SK-N-SH treated with all-trans-retinoic acid at 6 μM for 48 hours (cell line): ENCODE data around the gene SP140L.
A peak's percentile ranks its signal among the peaks of the same experiment; 100 is the strongest.

Source experiments
- ATAC-seq: fragments of 200-7000 bp; cut with Tn5 transposase; 3 replicates; pipeline ENCODE4 v1.9.1; 2020; ENCODE audit warnings: mild to moderate bottlenecking, moderate library complexity
- ARNTL ChIP-seq: fragments of 450-650 bp; formaldehyde crosslinking; IDR thresholded peaks from 2 replicates; pipeline ENCODE4 v1.5.0; 2020; ENCODE audit warnings: low read depth, mild to moderate bottlenecking, moderate library complexity, borderline replicate concordance
- BACH2 ChIP-seq: fragments of 250-450 bp; sonication (Bioruptor Pico); IDR thresholded peaks from 2 replicates; pipeline ENCODE4 v1.9.0; 2021; ENCODE audit warnings: mild to moderate bottlenecking, borderline replicate concordance
- CSRNP3 ChIP-seq: fragments of 250-450 bp; sonication (Bioruptor Pico); IDR thresholded peaks from 2 replicates; pipeline ENCODE4 v1.5.1; 2021; ENCODE audit warnings: mild to moderate bottlenecking, moderate library complexity
- ESRRG ChIP-seq: fragments of 250-450 bp; sonication (Bioruptor Pico); IDR thresholded peaks from 2 replicates; pipeline ENCODE4 v1.6.1; 2021; ENCODE audit warnings: mild to moderate bottlenecking
- GLIS3 ChIP-seq: fragments of 250-450 bp; sonication (Bioruptor Pico); IDR thresholded peaks from 2 replicates; pipeline ENCODE4 v1.5.0; 2020; ENCODE audit warnings: mild to moderate bottlenecking, moderate library complexity
- ISL1 ChIP-seq: fragments of 250-450 bp; sonication (Bioruptor Pico); IDR thresholded peaks from 2 replicates; pipeline ENCODE4 v2.1.2; 2022; ENCODE audit warnings: mild to moderate bottlenecking, moderate library complexity
- OSR1 ChIP-seq: fragments of 250-450 bp; sonication (Bioruptor Pico); IDR thresholded peaks from 2 replicates; pipeline ENCODE4 v1.8.0; 2022; ENCODE audit warnings: moderate library complexity, mild to moderate bottlenecking, inconsistent platforms
- PATZ1 ChIP-seq: fragments of 250-450 bp; sonication (Bioruptor Pico); IDR thresholded peaks from 2 replicates; pipeline ENCODE4 v1.8.0; 2020; ENCODE audit warnings: mild to moderate bottlenecking, moderate library complexity, borderline replicate concordance
- PPARA ChIP-seq: fragments of 250-450 bp; sonication (Bioruptor Pico); IDR thresholded peaks from 2 replicates; pipeline ENCODE4 v1.5.0; 2020; ENCODE audit warnings: mild to moderate bottlenecking, borderline replicate concordance
- TCF4 ChIP-seq: fragments of 250-450 bp; sonication (Bioruptor Pico); IDR thresholded peaks from 2 replicates; pipeline ENCODE4 v1.8.0; 2021; ENCODE audit warnings: mild to moderate bottlenecking, moderate library complexity, borderline replicate concordance
- TOX ChIP-seq: fragments of 250-450 bp; sonication (Bioruptor Pico); IDR thresholded peaks from 2 replicates; pipeline ENCODE4 v1.8.0; 2021; ENCODE audit warnings: mild to moderate bottlenecking, moderate library complexity, borderline replicate concordance
- ZFP3 ChIP-seq: fragments of 250-450 bp; sonication (Bioruptor Pico); IDR thresholded peaks from 2 replicates; pipeline ENCODE4 v1.5.0; 2020; ENCODE audit warnings: mild to moderate bottlenecking, moderate library complexity
- ZFP30 ChIP-seq: fragments of 450-650 bp; formaldehyde crosslinking; IDR thresholded peaks from 2 replicates; pipeline ENCODE4 v1.5.0; 2022; ENCODE audit warnings: mild to moderate bottlenecking, moderate library complexity
- ZNF565 ChIP-seq: fragments of 450-650 bp; formaldehyde crosslinking; conservative IDR thresholded peaks from 2 replicates; pipeline ENCODE4 v1.5.0; 2020; ENCODE audit warnings: low read depth, mild to moderate bottlenecking, moderate library complexity
- ZNF70 ChIP-seq: fragments of 450-650 bp; formaldehyde crosslinking; IDR thresholded peaks from 2 replicates; pipeline ENCODE4 v1.5.0; 2020; ENCODE audit warnings: mild to moderate bottlenecking, moderate library complexity
- ZNF8 ChIP-seq: fragments of 450-650 bp; formaldehyde crosslinking; IDR thresholded peaks from 2 replicates; pipeline ENCODE4 v1.5.0; 2020; ENCODE audit warnings: mild to moderate bottlenecking, moderate library complexity
- TF ChIP-seq, protein P1 (sequence below): fragments of 250-450 bp; sonication (Bioruptor Pico); IDR thresholded peaks from 2 replicates; pipeline ENCODE4 v1.5.0; 2020; ENCODE audit warnings: mild to moderate bottlenecking, moderate library complexity
- TF ChIP-seq, protein P2 (sequence below): fragments of 250-450 bp; sonication (Bioruptor Pico); IDR thresholded peaks from 2 replicates; pipeline ENCODE4 v1.8.0; 2021; ENCODE audit warnings: low read depth, mild to moderate bottlenecking, moderate library complexity, borderline replicate concordance

The SP140L gene

DNA sequence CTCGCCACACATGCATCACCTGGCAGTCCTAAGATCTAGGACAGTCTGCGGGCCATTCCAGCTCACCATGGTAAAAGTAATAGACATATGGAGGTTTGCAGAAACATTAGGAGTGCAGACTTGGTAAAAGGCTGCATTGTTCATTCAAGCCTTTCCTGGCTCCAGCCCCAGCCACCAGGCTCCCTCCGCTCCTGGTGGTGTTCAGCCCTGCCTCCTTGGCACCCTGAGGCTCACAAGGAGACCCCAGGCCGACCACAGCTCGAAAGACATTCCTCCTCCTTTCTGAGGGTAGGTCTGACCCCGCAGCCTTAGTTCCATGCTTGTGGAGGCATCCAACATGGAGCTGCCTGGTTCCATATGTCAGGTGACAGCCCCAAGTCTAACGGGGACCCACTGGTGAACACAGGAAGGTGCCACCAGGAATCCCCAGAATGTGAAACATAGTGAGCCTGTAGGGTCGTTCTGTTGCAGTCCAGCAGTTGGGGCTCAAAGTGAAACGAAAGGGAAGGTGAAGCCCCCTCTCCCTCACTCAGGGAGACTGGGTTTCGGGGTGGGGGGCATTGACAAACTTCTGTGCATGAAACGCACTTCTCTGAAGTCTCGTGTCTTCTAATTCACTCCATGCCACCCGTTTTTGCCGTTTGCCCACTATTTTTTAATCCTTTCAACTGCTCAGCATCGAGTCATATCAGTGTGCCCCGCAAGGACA lies 84.0 kb downstream of the SP140L start:
- no peak for TF ChIP-seq ARNTL (CRISPR knock-in tag)
- peak; percentile 7; the same call in 2 of the 3 replicates for ATAC-seq

- ATAC-seq: peak; percentile 85
- TF ChIP-seq ZNF8 (no peak), GLIS3 (CRISPR knock-in tag) (no peak), TOX (CRISPR knock-in tag) (no peak), BACH2 (CRISPR knock-in tag) (no peak), ARNTL (CRISPR knock-in tag) (no peak), OSR1 (no peak), ESRRG (no peak), ZNF565 (CRISPR knock-in tag) (no peak), PATZ1 (CRISPR knock-in tag) (no peak), PPARA (no peak), TCF4 (CRISPR knock-in tag) (no peak), ZNF70 (CRISPR knock-in tag) (no peak), ISL1 (CRISPR knock-in tag) (no peak), ZFP30 (CRISPR knock-in tag) (no peak), ZFP3 (CRISPR knock-in tag) (no peak)
- TF ChIP-seq, protein P1, sequence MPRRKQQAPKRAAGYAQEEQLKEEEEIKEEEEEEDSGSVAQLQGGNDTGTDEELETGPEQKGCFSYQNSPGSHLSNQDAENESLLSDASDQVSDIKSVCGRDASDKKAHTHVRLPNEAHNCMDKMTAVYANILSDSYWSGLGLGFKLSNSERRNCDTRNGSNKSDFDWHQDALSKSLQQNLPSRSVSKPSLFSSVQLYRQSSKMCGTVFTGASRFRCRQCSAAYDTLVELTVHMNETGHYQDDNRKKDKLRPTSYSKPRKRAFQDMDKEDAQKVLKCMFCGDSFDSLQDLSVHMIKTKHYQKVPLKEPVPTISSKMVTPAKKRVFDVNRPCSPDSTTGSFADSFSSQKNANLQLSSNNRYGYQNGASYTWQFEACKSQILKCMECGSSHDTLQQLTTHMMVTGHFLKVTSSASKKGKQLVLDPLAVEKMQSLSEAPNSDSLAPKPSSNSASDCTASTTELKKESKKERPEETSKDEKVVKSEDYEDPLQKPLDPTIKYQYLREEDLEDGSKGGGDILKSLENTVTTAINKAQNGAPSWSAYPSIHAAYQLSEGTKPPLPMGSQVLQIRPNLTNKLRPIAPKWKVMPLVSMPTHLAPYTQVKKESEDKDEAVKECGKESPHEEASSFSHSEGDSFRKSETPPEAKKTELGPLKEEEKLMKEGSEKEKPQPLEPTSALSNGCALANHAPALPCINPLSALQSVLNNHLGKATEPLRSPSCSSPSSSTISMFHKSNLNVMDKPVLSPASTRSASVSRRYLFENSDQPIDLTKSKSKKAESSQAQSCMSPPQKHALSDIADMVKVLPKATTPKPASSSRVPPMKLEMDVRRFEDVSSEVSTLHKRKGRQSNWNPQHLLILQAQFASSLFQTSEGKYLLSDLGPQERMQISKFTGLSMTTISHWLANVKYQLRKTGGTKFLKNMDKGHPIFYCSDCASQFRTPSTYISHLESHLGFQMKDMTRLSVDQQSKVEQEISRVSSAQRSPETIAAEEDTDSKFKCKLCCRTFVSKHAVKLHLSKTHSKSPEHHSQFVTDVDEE (CRISPR knock-in tag): no peak
- TF ChIP-seq, all 23 proteins: peak for 0
Observed at GRCh38 chr2:230411570-230412370, 84.8 kb downstream of the SP140L start.

GRCh38 chr2:230412371-230412711 lies 85.3 kb downstream of the SP140L start:
- TF ChIP-seq ZNF8 (no peak), ESRRG (no peak), PPARA (no peak), OSR1 (no peak), ZNF70 (CRISPR knock-in tag) (no peak), CSRNP3 (CRISPR knock-in tag) (no peak), PATZ1 (CRISPR knock-in tag) (no peak), GLIS3 (CRISPR knock-in tag) (no peak), TCF4 (CRISPR knock-in tag) (no peak)
- TF ChIP-seq, protein P1 (CRISPR knock-in tag): no peak
- TF ChIP-seq, protein P2, sequence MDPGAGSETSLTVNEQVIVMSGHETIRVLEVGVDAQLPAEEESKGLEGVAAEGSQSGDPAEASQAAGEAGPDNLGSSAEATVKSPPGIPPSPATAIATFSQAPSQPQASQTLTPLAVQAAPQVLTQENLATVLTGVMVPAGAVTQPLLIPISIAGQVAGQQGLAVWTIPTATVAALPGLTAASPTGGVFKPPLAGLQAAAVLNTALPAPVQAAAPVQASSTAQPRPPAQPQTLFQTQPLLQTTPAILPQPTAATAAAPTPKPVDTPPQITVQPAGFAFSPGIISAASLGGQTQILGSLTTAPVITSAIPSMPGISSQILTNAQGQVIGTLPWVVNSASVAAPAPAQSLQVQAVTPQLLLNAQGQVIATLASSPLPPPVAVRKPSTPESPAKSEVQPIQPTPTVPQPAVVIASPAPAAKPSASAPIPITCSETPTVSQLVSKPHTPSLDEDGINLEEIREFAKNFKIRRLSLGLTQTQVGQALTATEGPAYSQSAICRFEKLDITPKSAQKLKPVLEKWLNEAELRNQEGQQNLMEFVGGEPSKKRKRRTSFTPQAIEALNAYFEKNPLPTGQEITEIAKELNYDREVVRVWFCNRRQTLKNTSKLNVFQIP (CRISPR knock-in tag): no peak
- ATAC-seq: peak; percentile 0; the same call in 1 of the 3 replicates
